Measurements from ENCODE around the gene PSMB2. TPM values are rescaled to one million over a fixed set of nuclear protein-coding genes. Genes with fewer than 3 reads are reported as not detected.

Gene PSMB2
- total RNA-seq, 2 experiments from 2014 or later, result 123 to 131 TPM

- POLR2A ChIA-PET, result no interaction called here
Observed at GRCh38 chr1:35563166-35563565, 78.2 kb downstream of the PSMB2 start.

GRCh38 chr1:35561972-35562680 lies 79.2 kb downstream of the PSMB2 start:
- ChIA-PET POLR2A (interaction anchor here (1.1 kb wide), 1 partner anchor 11 kb away, joined by 3 read pairs; no protein-coding TSS in a partner anchor), CTCF (interaction anchor here (0.6 to 2.0 kb wide), 4 partner anchors 10 to 258 kb away, joined by 3 to 12 read pairs (median 4); partner anchors contain the start of gene TFAP2E)

More at GRCh38 chr1:35563166-35563565, 78.2 kb downstream of the PSMB2 start:
- CTCF ChIA-PET, result interaction anchor here (2.0 kb wide), 1 partner anchor 112 kb away, joined by 12 read pairs; no protein-coding TSS in a partner anchor

- POLR2A ChIA-PET, result interaction anchor here (1.1 kb wide), 1 partner anchor 11 kb away, joined by 3 read pairs; no protein-coding TSS in a partner anchor
Observed at GRCh38 chr1:35561297-35561971, 79.9 kb downstream of the PSMB2 start.

GRCh38 chr1:35560256-35561225 lies 80.8 kb downstream of the PSMB2 start:
- POLR2A ChIA-PET, result interaction anchor here (1.1 kb wide), 1 partner anchor 12 kb away, joined by 3 read pairs; no protein-coding TSS in a partner anchor

More at GRCh38 chr1:35561297-35561971, 79.9 kb downstream of the PSMB2 start:
- CTCF ChIA-PET, result interaction anchor here (0.6 to 2.0 kb wide), 4 partner anchors 11 to 258 kb away, joined by 3 to 12 read pairs (median 4); partner anchors contain the start of gene TFAP2E

GRCh38 chr1:35559317-35559944 lies 81.9 kb downstream of the PSMB2 start:
- ChIA-PET POLR2A (interaction anchor here (0.6 kb wide), 1 partner anchor 176 kb away, joined by 3 read pairs; no protein-coding TSS in a partner anchor), CTCF (interaction anchor here (1.4 to 1.9 kb wide), 2 partner anchors 108 to 158 kb away, joined by 4 read pairs; no protein-coding TSS in a partner anchor)

More at GRCh38 chr1:35560256-35561225, 80.8 kb downstream of the PSMB2 start:
- CTCF ChIA-PET, result interaction anchor here (1.8 to 1.9 kb wide), 2 partner anchors 12 to 109 kb away, joined by 4 to 5 read pairs; partner anchors contain the start of gene TFAP2E

- ChIA-PET POLR2A (interaction anchor here (0.7 kb wide), 1 partner anchor 372 kb away, joined by 3 read pairs; the partner anchor contains the start of gene AGO3), CTCF (interaction anchor here (0.6 to 3.6 kb wide), 4 partner anchors 10 to 159 kb away, joined by 3 to 17 read pairs (median 4); no protein-coding TSS in a partner anchor)
Observed at GRCh38 chr1:35558374-35559316, 82.7 kb downstream of the PSMB2 start.

- CTCF ChIA-PET, result interaction anchor here (0.6 to 3.6 kb wide), 5 partner anchors 11 to 106 kb away, joined by 3 to 17 read pairs (median 4); no protein-coding TSS in a partner anchor
- POLR2A ChIA-PET, result interaction anchor here (0.5 to 2.3 kb wide), 4 partner anchors 18 to 373 kb away, joined by 3 to 8 read pairs (median 5); partner anchors contain the start of gene AGO3
Observed at GRCh38 chr1:35557611-35558373, 83.5 kb downstream of the PSMB2 start, which contains the start of gene NCDN. TSS of gene NCDN (plus strand) at chr1:35557799. CDS start at chr1:35558191, 392 bp downstream.

GRCh38 chr1:35557118-35557610 lies 84.2 kb downstream of the PSMB2 start, which contains the start of gene KIAA0319L:
TSS of gene KIAA0319L (minus strand) at chr1:35557403. CDS start at chr1:35554491, 2,912 bp downstream.
- ChIA-PET POLR2A (interaction anchor here (0.5 to 2.3 kb wide), 5 partner anchors 18 to 216 kb away, joined by 3 to 8 read pairs (median 6); partner anchors contain the start of gene CLSPN), CTCF (interaction anchor here (0.9 to 3.6 kb wide), 7 partner anchors 12 to 364 kb away, joined by 3 to 17 read pairs (median 4); partner anchors contain the start of gene SFPQ)

- CTCF ChIA-PET, result interaction anchor here (0.9 to 3.6 kb wide), 9 partner anchors 8 to 363 kb away, joined by 3 to 17 read pairs (median 5); partner anchors contain the start of gene SFPQ
- POLR2A ChIA-PET, result interaction anchor here (0.6 to 2.3 kb wide), 4 partner anchors 17 to 213 kb away, joined by 3 to 8 read pairs (median 6); partner anchors contain the start of gene CLSPN
Observed at GRCh38 chr1:35556484-35557117, 84.7 kb downstream of the PSMB2 start.

GRCh38 chr1:35555601-35556477 lies 85.5 kb downstream of the PSMB2 start:
- CTCF ChIA-PET, result interaction anchor here (1.4 to 3.6 kb wide), 6 partner anchors 9 to 104 kb away, joined by 3 to 17 read pairs (median 6); no protein-coding TSS in a partner anchor
- POLR2A ChIA-PET, result interaction anchor here (1.5 to 2.3 kb wide), 2 partner anchors 16 to 214 kb away, joined by 6 read pairs; partner anchors contain the start of gene CLSPN

GRCh38 chr1:35555212-35555584 lies 86.1 kb downstream of the PSMB2 start:
- POLR2A ChIA-PET, result no interaction called here
- CTCF ChIA-PET, result interaction anchor here (1.4 to 3.6 kb wide), 4 partner anchors 9 to 103 kb away, joined by 3 to 17 read pairs (median 6); no protein-coding TSS in a partner anchor

- POLR2A ChIA-PET, result no interaction called here
- CTCF ChIA-PET, result no interaction called here
Observed at GRCh38 chr1:35554266-35555211, 86.8 kb downstream of the PSMB2 start.

- ChIA-PET POLR2A (no interaction called here), CTCF (no interaction called here)
Observed at GRCh38 chr1:35553851-35554250, 87.5 kb downstream of the PSMB2 start.

All from activated CD8-positive, alpha-beta memory T cell treated with anti-CD3 and anti-CD28 coated beads for 36 hours (primary cell).